GM20431 (cell line): ENCODE results near the gene HORMAD2.
"Not testable (repeated sequence)": the region's sequence is repeated elsewhere in the genome, so short reads cannot be mapped to it uniquely, and the experiment has no call there.

Experiments used
- in situ Hi-C: fragments of 300-500 bp; cut with MseI, MboI; formaldehyde crosslinking; loops from one replicate; pipeline ENCODE4 v1.15.0; 2020; ENCODE audit warnings: low sequenced_read_pairs; ENCODE audit not compliant: unreplicated experiment

HORMAD2 gene

DNA sequence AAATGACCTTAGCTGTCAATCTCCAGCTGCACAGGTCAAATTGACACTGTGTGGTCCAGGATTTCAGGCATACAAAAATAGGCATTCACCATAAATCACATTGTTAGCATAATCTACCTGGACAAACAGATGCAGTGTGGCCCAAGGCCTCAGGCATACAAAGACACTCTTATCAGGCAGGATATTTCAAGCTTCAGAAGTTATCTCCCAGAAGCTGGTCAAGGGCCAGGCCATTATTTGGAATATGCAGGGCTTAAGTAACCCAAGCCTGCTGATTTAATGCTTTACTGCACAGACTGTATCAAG is 25.5 kb upstream of the HORMAD2 start:
- in situ Hi-C loops, result no loop called here

DNA sequence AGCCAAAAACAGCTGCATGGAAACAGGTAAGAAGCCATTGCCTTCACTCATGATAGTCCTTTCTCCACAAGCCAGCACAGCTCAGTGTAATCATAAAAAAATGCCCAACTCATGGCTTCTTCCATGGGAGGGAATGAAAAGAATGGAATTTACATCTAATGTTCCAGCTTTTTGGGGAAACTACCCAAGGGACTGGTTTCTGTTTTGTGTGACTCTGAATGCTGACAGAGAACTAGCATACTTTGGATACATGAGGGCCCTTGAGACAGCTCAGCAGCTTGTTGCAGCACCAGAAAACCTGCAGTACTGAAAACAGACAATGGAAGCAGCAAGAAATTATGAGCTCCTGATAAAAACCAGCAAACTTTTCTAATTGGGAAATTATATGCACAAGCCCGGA is 24.2 kb upstream of the HORMAD2 start:
- in situ Hi-C loops, result no loop called here

- in situ Hi-C loops, result no loop called here
Observed at GRCh38 chr22:30057375-30057774, 22.9 kb upstream of the HORMAD2 start.

DNA sequence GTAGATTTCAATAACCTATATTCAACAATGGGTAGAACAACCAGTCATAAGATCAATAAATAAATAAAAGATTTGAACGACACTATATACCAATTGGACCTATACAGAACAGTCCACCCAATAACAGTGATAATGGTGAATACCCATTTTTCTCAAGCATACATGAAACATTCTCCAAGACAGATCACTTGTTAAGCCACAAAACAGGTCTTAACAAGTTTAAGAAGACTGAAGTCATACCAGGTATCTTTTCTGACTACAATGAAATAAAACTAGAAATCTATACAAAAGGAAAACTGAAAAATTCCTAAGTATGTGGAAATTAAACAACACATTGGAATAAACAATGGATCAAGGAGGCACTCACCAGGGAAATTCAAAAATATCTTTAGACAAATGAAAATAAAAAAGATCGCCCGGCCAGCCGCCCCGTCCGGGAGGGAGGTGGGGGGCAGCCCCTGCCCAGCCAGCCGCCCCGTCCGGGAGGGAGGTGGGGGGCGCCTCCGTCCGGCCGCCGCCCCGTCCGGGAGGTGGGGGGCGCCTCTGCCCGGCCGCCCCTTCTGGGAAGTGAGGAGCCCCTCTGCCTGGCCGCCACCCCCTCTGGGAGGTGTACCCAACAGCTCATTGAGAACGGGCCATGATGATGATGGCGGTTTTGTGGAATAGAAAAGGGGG is 20.8 kb upstream of the HORMAD2 start:
- in situ Hi-C loops, result not testable (repeated sequence)

- in situ Hi-C loops, result not testable (repeated sequence)
Observed at GRCh38 chr22:30061094-30061493, 19.2 kb upstream of the HORMAD2 start.

DNA sequence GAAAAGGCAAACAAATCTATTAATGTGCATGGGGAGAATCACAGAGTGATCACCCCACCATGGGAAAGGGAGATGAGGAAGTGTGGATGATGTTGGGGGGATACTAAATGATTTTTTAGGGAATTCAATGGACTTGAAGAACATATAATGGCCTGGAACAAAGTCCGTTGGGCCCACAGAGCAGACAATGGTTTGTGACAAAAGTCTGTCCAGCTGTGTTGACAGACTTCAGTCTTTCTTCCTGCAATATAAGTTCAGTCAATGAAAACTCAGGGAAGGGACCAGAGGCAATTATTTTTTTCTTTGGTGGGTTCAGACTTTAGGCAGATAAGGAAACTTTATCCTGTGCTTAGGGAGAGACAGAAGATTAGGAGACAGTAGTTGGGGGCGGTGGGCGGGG is 18.0 kb upstream of the HORMAD2 start:
- in situ Hi-C loops, result no loop called here

DNA sequence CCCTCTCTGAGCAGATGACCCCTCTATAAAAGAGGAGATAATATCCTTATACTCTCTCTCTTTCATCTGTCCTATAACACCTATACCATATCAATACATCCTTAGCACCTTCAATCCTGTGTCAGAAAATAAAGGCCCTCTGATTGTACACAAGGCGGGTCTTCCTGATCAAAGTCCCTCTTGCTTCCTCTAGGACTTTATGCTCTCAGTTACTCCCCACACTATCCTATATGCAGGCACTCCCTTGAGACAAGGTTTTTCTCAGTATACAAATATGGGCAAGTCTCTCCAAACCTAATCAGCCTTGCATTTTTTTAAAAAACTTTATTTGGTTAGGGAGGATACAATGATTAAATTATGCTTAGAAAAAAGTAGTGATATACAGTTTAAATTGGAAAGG is 17.3 kb upstream of the HORMAD2 start:
- in situ Hi-C loops, result no loop called here

DNA sequence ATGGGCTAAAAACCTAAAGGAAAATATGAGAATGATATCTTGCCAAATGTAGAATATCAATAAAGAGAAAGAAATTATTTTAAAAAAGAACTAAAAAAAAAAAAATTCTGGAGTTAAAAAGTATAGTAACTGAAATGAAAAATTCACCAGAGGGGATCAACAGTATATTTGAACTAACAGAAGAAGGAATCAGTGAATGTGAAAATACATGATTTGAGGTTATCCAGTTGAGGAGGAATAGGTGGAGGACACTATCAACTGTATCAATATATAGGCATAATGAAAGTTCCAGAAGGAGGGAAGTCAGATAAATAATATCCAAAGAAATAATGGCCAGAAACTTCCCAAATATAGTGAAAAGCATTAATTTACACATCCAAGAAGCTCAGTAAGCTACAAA is 16.1 kb upstream of the HORMAD2 start:
- in situ Hi-C loops, result no loop called here

- in situ Hi-C loops, result no loop called here
Observed at GRCh38 chr22:30073743-30074142, 6.5 kb upstream of the HORMAD2 start.

GRCh38 chr22:30074147-30074546 is 6.1 kb upstream of the HORMAD2 start:
- in situ Hi-C loops, result no loop called here

DNA sequence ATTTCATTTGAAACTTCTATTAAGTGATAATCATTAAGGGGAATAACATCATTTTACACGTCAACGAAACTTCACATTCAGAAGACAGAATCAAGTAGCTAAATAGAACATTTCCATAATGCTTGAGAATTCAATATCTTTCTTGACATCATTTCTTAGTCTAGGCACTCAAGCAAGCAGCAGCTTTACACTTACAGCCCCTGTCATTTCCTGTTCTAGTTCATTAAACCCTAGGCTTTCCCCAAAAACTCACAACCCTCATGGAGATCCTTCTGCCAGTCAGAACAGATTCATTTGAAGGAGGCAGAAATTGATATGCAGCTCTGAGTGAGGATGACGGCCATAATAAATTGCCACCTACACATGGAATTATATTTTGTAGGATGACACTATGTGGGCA is 5.3 kb upstream of the HORMAD2 start:
- in situ Hi-C loops, result no loop called here

DNA sequence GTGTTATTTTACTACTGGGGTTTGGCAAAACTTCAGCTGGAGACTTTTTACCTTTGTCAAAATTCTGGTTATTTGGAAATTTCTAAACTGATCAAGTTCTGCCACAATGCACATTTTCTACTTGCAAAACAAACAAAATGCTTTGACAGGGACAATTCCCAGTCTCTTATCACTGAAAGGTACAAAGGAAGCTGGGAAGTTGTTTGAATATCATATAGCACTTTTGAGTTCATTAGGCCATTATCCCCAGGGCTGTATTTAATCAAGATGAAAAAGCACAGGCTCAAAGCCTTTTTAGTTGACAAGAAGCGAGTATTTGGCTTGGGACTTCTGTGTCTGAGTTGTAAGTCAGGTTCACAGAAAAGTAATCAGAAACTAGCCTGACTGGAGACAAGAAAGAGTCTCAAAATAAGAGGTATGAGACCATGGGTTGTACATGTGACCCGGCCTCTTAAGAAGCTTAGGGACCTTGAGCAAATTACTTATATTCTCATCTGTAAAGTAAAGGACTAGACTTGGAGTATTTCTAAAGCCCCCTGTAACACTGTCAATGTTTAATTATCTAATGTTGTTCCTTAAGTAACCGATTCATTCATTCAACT is 2.9 kb upstream of the HORMAD2 start:
- in situ Hi-C loops, result no loop called here

- in situ Hi-C loops, result no loop called here
Observed at GRCh38 chr22:30078320-30079311, 1.6 kb upstream of the HORMAD2 start.

DNA sequence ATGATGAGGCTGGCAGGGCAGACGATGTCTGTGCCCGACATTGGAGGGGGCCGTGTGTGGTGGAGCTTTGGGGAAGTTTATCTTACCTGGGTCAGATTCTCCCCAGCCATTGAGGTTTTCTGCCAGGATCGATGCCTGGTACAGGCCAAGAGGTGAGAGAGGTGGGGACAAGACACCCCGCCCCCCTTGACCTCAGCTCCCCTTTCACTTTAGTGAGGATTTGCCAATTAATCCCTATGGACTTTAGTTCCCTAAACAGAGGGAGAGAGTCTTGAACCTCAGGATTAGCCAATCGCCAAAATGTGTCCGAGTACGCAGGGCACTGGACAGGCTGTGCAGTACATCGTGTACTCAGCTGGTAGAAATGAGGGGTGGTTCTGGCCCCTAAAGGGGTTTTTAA is 541 bp downstream of the HORMAD2 start:
- in situ Hi-C loops, result no loop called here

DNA sequence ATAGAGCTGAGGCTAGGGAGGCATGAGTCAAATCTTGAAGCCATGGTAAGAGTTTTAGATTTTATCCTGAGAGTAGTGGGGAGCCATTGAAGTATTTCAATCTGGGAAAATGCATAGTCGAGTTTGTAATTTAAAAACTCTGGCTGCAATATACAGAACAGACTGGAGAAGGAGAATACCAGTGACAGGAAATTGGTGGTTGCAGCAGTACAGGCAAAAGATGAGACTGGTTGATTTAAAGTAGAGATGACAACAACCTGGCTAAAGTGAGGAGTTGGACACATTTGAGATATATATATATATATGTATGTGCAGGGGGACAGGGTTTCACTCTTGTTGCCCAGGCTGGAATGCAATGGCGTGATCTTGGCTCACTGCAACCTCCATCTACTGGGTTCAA is 6.2 kb downstream of the HORMAD2 start:
- in situ Hi-C loops, result no loop called here

DNA sequence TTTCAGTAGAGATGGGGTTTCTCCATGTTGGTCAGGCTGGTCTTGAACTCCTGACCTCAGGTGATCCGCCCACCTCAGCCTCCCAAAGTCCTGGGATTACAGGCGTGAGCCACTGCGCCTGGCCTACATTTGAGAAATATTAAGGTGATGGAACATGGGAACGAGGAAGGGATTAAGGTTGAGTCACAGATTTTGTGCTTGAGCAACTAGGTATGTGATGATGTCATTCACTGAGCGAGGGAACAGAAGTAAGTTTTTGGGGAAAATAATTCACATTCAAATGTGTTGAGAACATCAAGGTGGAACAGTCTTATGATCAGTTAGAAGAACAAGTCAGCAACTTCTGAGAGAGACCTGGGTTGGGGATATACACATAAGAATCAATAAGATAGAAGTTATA is 6.8 kb downstream of the HORMAD2 start:
- in situ Hi-C loops, result not testable (repeated sequence)

DNA sequence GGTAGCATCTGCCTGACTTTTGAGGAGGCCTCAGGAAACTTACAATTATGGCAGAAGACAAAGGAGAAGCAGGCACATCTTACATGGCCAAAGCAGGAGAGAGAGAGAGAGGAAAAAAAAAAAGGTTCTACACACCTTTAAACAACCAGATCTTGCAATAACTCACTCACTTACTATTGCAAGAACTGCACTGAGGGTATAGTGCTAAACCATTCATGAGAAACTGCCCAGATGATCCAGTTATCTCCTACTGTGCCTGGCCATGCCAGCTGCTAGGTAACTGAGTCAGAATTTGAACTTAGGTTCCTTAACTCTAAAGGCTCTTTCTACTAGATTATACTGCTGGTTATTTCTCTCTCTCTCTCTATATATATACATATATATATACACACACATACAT is 7.3 kb downstream of the HORMAD2 start:
- in situ Hi-C loops, result no loop called here

GRCh38 chr22:30088468-30088867 is 8.2 kb downstream of the HORMAD2 start:
- in situ Hi-C loops, result no loop called here

GRCh38 chr22:30089655-30089974 is 9.4 kb downstream of the HORMAD2 start:
- in situ Hi-C loops, result no loop called here

GRCh38 chr22:30092686-30093085 is 12.4 kb downstream of the HORMAD2 start:
- in situ Hi-C loops, result no loop called here

GRCh38 chr22:30094804-30095203 is 14.5 kb downstream of the HORMAD2 start:
- in situ Hi-C loops, result no loop called here
